Vagina (tissue), 2 donors: Measurements from ENCODE around the gene SCCPDH.

Experiments
- CTCF ChIP-seq, 3 experiments: fragments of 450-650 bp in 2 of 3; fragments of 200-600 bp in 1 of 3; sonication (generic) in 1 of 3; IDR thresholded peaks; one replicate each; pipeline ENCODE4 v1.5.1; 2017 to 2019; ENCODE audit warnings: antibody characterized with exemption in 3 of 3, mild to moderate bottlenecking in 2 of 3, moderate library complexity in 2 of 3
- POLR2A ChIP-seq, 2 donors: fragments of 450-650 bp; IDR thresholded peaks; one replicate each; pipeline ENCODE4 v1.6.1; 2017; ENCODE audit warnings: antibody characterized with exemption in 2 of 2, mild to moderate bottlenecking in 2 of 2, moderate library complexity in 2 of 2
- POLR2AphosphoS5 ChIP-seq, 2 donors: sonication (generic); formaldehyde crosslinking; IDR thresholded peaks; one replicate each; pipeline ENCODE4 v1.9.0; 2017; ENCODE audit warnings: antibody characterized with exemption in 2 of 2, mild to moderate bottlenecking in 2 of 2, low read depth in 1 of 2; ENCODE audit not compliant: insufficient read depth in 1 of 2

GRCh38 chr1:246773213-246773641 is 49.0 kb downstream of the SCCPDH start:
- TF ChIP-seq POLR2AphosphoS5 (IDR thresholded peaks at IDR 0.05; ENCODE audit: insufficient read depth in 1 of 2, low read depth in 1 of 2) (no peak), CTCF (IDR thresholded peaks at IDR 0.05) (no peak), POLR2A (IDR thresholded peaks at IDR 0.05) (no peak)
